Ovary (tissue), 9 donors: ENCODE results near the gene CST7. TPM values are rescaled to one million over a fixed set of nuclear protein-coding genes. Genes with fewer than 3 reads are reported as not detected.

Experiments used
- DNase-seq, 5 donors: peaks; one replicate each; pipeline ENCODE4 v3.0.0-alpha.2; 2019 to 2020
- H3K27ac ChIP-seq, 2 donors: fragments of 200-600 bp; one replicate each; pipeline versions ENCODE4 v1.5.1 to v1.8.0; 2019 to 2022
- H3K27me3 ChIP-seq: fragments of 200-600 bp; one replicate; pipeline ENCODE4 v1.8.0; 2022
- H3K36me3 ChIP-seq: fragments of 200-600 bp; sonication (generic); one replicate; pipeline ENCODE4 v1.5.1; 2019
- H3K4me1 ChIP-seq: one replicate; pipeline ENCODE4 v1.8.1; 2013; ENCODE audit warnings: mild to moderate bottlenecking, moderate library complexity; ENCODE audit not compliant: insufficient read depth
- H3K4me3 ChIP-seq: fragments of 200-600 bp; sonication (generic); one replicate; pipeline ENCODE4 v1.5.1; 2017
- H3K9me3 ChIP-seq, 2 donors: fragments of 200-600 bp in 1 of 2; sonication (generic) in 1 of 2; one replicate each; pipeline versions ENCODE4 v1.5.1 to v1.8.1; 2013 to 2019; ENCODE audit warnings: mild to moderate bottlenecking in 1 of 2, moderate library complexity in 1 of 2
- CTCF ChIP-seq, 3 donors: fragments of 450-650 bp in 2 of 3; fragments of 200-600 bp in 1 of 3; IDR thresholded peaks; one replicate each; pipeline versions ENCODE4 v1.5.1 to v1.8.0; 2016 to 2022; ENCODE audit warnings: antibody characterized with exemption in 3 of 3, mild to moderate bottlenecking in 1 of 3
- EP300 ChIP-seq: sonication (generic); formaldehyde crosslinking; IDR thresholded peaks from one replicate; pipeline ENCODE4 v1.6.1; 2017; ENCODE audit warnings: antibody characterized with exemption
- POLR2A ChIP-seq: fragments of 450-650 bp; IDR thresholded peaks from one replicate; pipeline ENCODE4 v1.6.1; 2017; ENCODE audit warnings: antibody characterized with exemption, mild to moderate bottlenecking, moderate library complexity
- WGBS, 3 donors: extraction: QIAGEN DNeasy Blood & Tissue Kit in 1 of 3; methylation state at CpG; one replicate each; pipeline versions ENCODE4 v1.1.5 to v1.1.7; 2013 to 2017; 5-methylcytosine and 5-hydroxymethylcytosine counted together
- intact Hi-C, 4 donors: fragments of 100-400 bp; cut with DNase I; formaldehyde crosslinking; loops; one replicate each; pipeline versions ENCODE4 v1.11.0 to v1.15.1; 2022 to 2023
- polyA plus RNA-seq, 2 donors: library from polyadenylated mRNA; stranded (reverse); fragments of 200-250 nt in 1 of 2; fragments of 350-450 nt in 1 of 2; fragmentation: Illumina TruSeq in 1 of 2; extraction: RNeasy Lipid Tissue Mini Kit (QIAGEN cat#74804) in 1 of 2; gene quantifications; one replicate each; pipeline ENCODE4 v1.2.3, GENCODE V29; 2013 to 2014
- total RNA-seq, 7 donors: library from RNA; depleted of rRNA in 2 of 7; stranded (reverse); fragments of >200 nt in 2 of 7; fragmentation: NEBNext Ultra II Directional in 3 of 7; extraction: Animal tissue kit (Norgen Biotek cat#: 25700) in 3 of 7; gene quantifications; one replicate each; pipeline versions ENCODE4 v1.1.0 to v1.2.4, GENCODE V29; 2016 to 2023
- donor health status: DM: no; HTN: no; CAD: no; lungs with moderate emphysema.
- donor health status: DM: no; HTN: no; CAD: no.
- donor health status: Bipolar disorder and iron deficiency.
- donor health status: DM: yes; HTN: yes; CAD: no.
- donor health status: DM: no; HTN: no; CAD: no.
- donor health status: DM: yes; HTN: yes; CAD: no.

CST7 gene
- total and polyA plus RNA-seq, 9 donors = 0.48 to 5.9 (median 1.1) TPM; not detected in 1

- Histone ChIP-seq H3K4me3 (no peak overlapping the region), H3K9me3 (no peaks in the 10 kb centered on the region), H3K4me1 (no peaks in the 10 kb centered on the region), H3K27ac (no peak overlapping the region), H3K27me3 (no peaks in the 10 kb centered on the region), H3K36me3 (no peaks in the 10 kb centered on the region)
- TF ChIP-seq POLR2A (no peak), CTCF (IDR thresholded peaks at IDR 0.05) (no peak), EP300 (no peak)
- 47 to 71% (median 65%) methylated on average over 2 of the region's 2 CpGs for WGBS, 3 donors
- no peak for DNase-seq
- intact Hi-C loops = no loop called here
These were observed 5.5 kb downstream of the CST7 start for GRCh38 chr20:24954566-24954965.

GRCh38 chr20:24955045-24955444 is 6.0 kb downstream of the CST7 start:
- intact Hi-C loops = no loop called here
- no peaks in the 10 kb centered on the region for H3K9me3 ChIP-seq
- no peak for DNase-seq
- H3K4me1 ChIP-seq = no peaks in the 10 kb centered on the region
- WGBS, 3 donors = 48 to 64% (median 55%) methylated on average over 3 of the region's 3 CpGs
- H3K4me3 ChIP-seq = no peak overlapping the region
- no peaks in the 10 kb centered on the region for H3K36me3 ChIP-seq
- TF ChIP-seq EP300 (no peak), POLR2A (no peak), CTCF (IDR thresholded peaks at IDR 0.05) (no peak)
- H3K27me3 ChIP-seq = no peaks in the 10 kb centered on the region
- H3K27ac ChIP-seq = no peak overlapping the region

- intact Hi-C loops = no loop called here
- TF ChIP-seq CTCF (IDR thresholded peaks at IDR 0.05) (no peak), EP300 (no peak), POLR2A (no peak)
- no peaks in the 10 kb centered on the region for H3K4me1 ChIP-seq
- H3K4me3 ChIP-seq = no peak overlapping the region
- DNase-seq = no peak
- H3K27ac ChIP-seq = no peak overlapping the region
- no peaks in the 10 kb centered on the region for H3K9me3 ChIP-seq
- H3K27me3 ChIP-seq = no peaks in the 10 kb centered on the region
- WGBS, 3 donors = 94 to 95% (median 94%) methylated on average over 22 of the region's 22 CpGs
- no peaks in the 10 kb centered on the region for H3K36me3 ChIP-seq
These were observed 7.2 kb downstream of the CST7 start for GRCh38 chr20:24956001-24956841.

- TF ChIP-seq CTCF (IDR thresholded peaks at IDR 0.05) (no peak), POLR2A (no peak), EP300 (no peak)
- intact Hi-C loops = no loop called here
- Histone ChIP-seq H3K27ac (no peak overlapping the region), H3K9me3 (no peaks in the 10 kb centered on the region), H3K4me1 (no peaks in the 10 kb centered on the region), H3K36me3 (no peaks in the 10 kb centered on the region), H3K4me3 (no peak overlapping the region), H3K27me3 (no peaks in the 10 kb centered on the region)
- peak in 1 of 5 donors; percentile 1 for DNase-seq
- WGBS, 3 donors = 87 to 93% (median 92%) methylated on average over 18 of the region's 18 CpGs
These were observed 8.4 kb downstream of the CST7 start for GRCh38 chr20:24957326-24958016.
